Testis (tissue), 3 donors: ENCODE results near the gene FAM163B. TPM values are rescaled to one million over a fixed set of nuclear protein-coding genes. Genes with fewer than 3 reads are reported as not detected.

Experiments used
- DNase-seq: peaks from one replicate; pipeline ENCODE4 v3.0.0-alpha.2; 2019
- H3K27ac ChIP-seq, 2 donors: fragments of 200-600 bp; sonication (generic); one replicate each; pipeline ENCODE4 v1.5.1; 2019
- H3K27me3 ChIP-seq: fragments of 200-600 bp; sonication (generic); one replicate; pipeline ENCODE4 v1.5.1; 2019
- H3K36me3 ChIP-seq: fragments of 200-600 bp; sonication (generic); one replicate; pipeline ENCODE4 v1.5.1; 2017; ENCODE audit warnings: low read depth; ENCODE audit errors: missing control alignments
- H3K4me1 ChIP-seq: fragments of 200-600 bp; sonication (generic); one replicate; pipeline ENCODE4 v1.5.1; 2019
- H3K4me3 ChIP-seq, 2 donors: fragments of 200-600 bp; sonication (generic); one replicate each; pipeline ENCODE4 v1.5.1; 2017 to 2019
- H3K9me3 ChIP-seq: fragments of 200-600 bp; sonication (generic); one replicate; pipeline ENCODE4 v1.5.1; 2017
- CTCF ChIP-seq, 3 experiments: fragments of 450-650 bp in 2 of 3; fragments of 200-600 bp in 1 of 3; sonication (generic) in 1 of 3; IDR thresholded peaks; one replicate each; pipeline ENCODE4 v1.5.1; 2016 to 2019; ENCODE audit warnings: antibody characterized with exemption in 3 of 3, mild to moderate bottlenecking in 2 of 3, moderate library complexity in 1 of 3
- POLR2A ChIP-seq: fragments of 450-650 bp; IDR thresholded peaks from one replicate; pipeline ENCODE4 v1.6.1; 2017; ENCODE audit warnings: antibody characterized with exemption, mild to moderate bottlenecking, moderate library complexity
- WGBS, 2 donors: methylation state at CpG; one replicate each; pipeline ENCODE4 v1.1.5; 2018; 5-methylcytosine and 5-hydroxymethylcytosine counted together
- intact Hi-C: fragments of 100-400 bp; cut with DNase I; formaldehyde crosslinking; loops from one replicate; pipeline ENCODE4 v1.15.1; 2023; ENCODE audit warnings: low total_unique reads
- polyA plus RNA-seq: library from polyadenylated mRNA; stranded (reverse); fragments of 350-450 nt; fragmentation: Illumina TruSeq; extraction: RNeasy Lipid Tissue Mini Kit (QIAGEN cat#74804); gene quantifications from one replicate; pipeline ENCODE4 v1.2.3, GENCODE V29; 2014; ENCODE audit warnings: low read depth, low replicate concordance; ENCODE audit not compliant: insufficient read depth
- total RNA-seq, 2 donors: library from RNA; depleted of rRNA; stranded (reverse); fragments of >200 nt; gene quantifications; one replicate each; pipeline ENCODE4 v1.2.3, GENCODE V29; 2016

The FAM163B gene
- total and polyA plus RNA-seq, 3 donors from 2014 or later, result 2.2 to 3.8 (median 2.8) TPM

GRCh38 chr9:133578524-133579441, 30.4 kb downstream of the FAM163B start:
- Histone ChIP-seq H3K4me1 (peaks cover 10% of the 10 kb centered on the region), H3K27ac (no peak overlapping the region), H3K9me3 (no peaks in the 10 kb centered on the region), H3K27me3 (no peaks in the 10 kb centered on the region), H3K4me3 (no peak overlapping the region), H3K36me3 (no peaks in the 10 kb centered on the region)
- intact Hi-C loops, result no loop called here
- TF ChIP-seq CTCF (IDR thresholded peaks at IDR 0.05) (no peak), POLR2A (no peak)
- no peak for DNase-seq
- 83% methylated on average over 41 of the region's 41 CpGs; no CpG with 5 or more reads in 1 of the 2 donors for WGBS, 2 donors

DNA sequence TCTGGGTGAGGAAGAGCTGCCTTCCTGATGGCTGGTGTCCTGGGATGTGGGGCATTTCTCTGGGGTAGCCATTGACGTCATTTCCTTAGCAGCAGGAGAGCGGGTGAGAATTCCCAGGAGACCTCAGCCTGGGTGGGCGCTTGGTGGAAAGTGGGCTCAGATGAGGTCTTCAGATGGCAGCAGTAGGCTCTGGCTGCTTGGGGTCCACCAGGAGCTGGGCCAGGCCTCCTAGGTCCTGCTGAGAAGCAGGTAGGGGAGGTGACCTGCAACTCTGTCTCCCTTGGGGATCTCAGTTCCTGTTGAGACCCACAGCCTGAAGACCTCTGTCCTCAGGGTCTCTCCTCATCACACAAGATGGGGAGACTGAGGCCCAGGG, 31.5 kb downstream of the FAM163B start:
- H3K4me3 ChIP-seq, result no peak overlapping the region
- no peaks in the 10 kb centered on the region for H3K27me3 ChIP-seq
- H3K36me3 ChIP-seq, result no peaks in the 10 kb centered on the region
- TF ChIP-seq POLR2A, result no peak
- no peak for TF ChIP-seq CTCF (IDR thresholded peaks at IDR 0.05)
- intact Hi-C loops, result no loop called here
- no peak for DNase-seq
- H3K9me3 ChIP-seq, result no peaks in the 10 kb centered on the region
- peaks cover 15% of the 10 kb centered on the region for H3K4me1 ChIP-seq
- WGBS, 2 donors, result 80 to 85% methylated on average over 3 of the region's 3 CpGs
- no peak overlapping the region for H3K27ac ChIP-seq

DNA sequence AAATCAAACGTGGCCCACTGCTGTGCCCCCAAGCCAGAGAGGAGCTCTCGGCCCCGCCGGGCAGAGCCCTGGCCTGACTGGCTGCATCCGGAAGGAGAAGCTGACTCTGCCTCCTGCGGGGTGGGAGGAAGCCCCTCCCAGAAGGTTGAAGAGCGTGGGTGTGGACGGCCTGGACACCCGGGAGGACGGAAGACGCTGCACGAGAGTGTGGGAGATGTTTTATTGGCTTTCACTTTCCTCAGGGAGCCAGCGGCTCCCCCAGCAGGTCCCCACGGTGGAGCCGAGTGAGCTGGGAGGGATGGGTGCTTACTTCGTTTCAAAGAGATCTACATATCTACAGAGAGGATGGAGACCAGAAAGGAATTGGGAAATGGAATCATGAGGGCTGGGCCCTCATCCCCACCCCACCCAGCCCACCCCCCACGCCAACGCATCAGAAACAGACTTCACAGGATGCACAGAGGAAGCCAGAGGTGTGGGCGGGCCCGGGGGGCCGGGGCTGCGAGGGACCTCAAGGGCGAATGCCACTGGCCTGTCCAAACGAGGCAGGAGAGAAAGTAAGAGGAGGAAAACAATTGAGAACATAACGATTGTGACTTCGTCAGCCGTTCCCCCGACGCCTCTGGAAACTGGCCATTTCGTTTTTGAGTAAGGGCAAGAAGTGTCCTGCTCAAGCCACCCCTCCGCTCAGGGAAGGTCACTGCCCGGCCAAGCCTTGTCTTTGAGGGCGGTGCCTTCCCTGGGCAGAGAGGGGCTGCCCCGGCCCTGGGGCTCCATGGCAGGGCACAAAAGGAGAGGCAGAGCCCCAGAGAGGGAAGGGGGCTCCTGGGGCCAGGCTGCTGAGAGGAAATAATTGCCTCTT, 32.1 kb downstream of the FAM163B start:
- Histone ChIP-seq H3K9me3 (no peaks in the 10 kb centered on the region), H3K27me3 (no peaks in the 10 kb centered on the region), H3K27ac (no peak overlapping the region), H3K4me1 (peaks cover 19% of the 10 kb centered on the region), H3K36me3 (no peaks in the 10 kb centered on the region), H3K4me3 (no peak overlapping the region)
- TF ChIP-seq POLR2A (no peak), CTCF (IDR thresholded peaks at IDR 0.05) (no peak)
- WGBS, 2 donors, result 30 to 54% methylated on average over 21 to 34 of the region's 34 CpGs
- DNase-seq, result peak; percentile 25
- intact Hi-C loops, result no loop called here

DNA sequence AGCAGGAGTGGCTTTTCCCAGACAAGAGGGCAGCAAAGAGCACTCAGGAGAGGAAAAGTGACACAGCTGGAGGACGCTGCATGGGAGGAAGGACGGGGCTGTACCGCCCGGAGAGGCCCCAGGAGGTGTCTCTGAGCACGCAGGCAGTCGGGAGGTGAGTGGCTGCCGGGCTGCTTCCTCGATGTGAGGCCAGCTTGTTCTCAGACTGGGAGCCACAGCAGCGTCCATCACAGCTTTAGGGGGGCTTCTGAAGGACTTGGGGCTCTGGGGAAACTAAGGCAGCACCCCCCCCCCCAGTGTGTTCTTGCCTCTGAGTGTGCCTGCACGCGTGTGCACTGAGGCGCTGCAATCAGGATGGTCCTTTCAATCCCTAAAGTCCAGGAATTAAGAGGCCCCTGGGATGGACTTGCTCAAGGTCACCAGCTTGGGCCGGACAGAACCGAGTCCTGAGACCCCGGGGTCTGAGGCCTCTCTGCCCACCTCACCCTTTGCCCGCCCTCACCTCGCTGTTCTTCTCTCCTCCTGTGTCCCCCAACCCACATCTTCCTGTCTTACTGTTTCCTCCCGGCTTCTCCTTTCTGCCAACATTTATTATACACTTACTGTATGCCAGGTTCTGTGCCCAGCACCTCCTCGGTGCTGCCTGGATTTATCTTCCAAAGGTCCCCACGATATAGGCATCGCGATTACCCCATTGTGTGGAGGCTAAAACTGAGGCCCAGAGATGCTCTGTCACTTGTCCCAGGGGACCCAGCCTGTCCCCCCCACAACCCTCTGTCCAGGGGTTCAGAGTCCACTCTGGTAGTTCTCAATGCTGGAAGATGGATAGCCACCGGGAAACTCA, 32.9 kb downstream of the FAM163B start:
- Histone ChIP-seq H3K27ac (no peak overlapping the region), H3K27me3 (no peaks in the 10 kb centered on the region), H3K4me1 (peaks cover 19% of the 10 kb centered on the region), H3K36me3 (no peaks in the 10 kb centered on the region), H3K9me3 (no peaks in the 10 kb centered on the region), H3K4me3 (no peak overlapping the region)
- TF ChIP-seq CTCF (IDR thresholded peaks at IDR 0.05) (no peak), POLR2A (no peak)
- 73 to 74% methylated on average over 22 to 23 of the region's 23 CpGs for WGBS, 2 donors
- DNase-seq, result no peak
- intact Hi-C loops, result no loop called here
